Trophoblast cell (in vitro differentiated cells and primary cell): ENCODE measurements around the gene PPAN.

Source experiments
- DNase-seq, 2 donors: peaks; one replicate each; pipeline ENCODE4 v3.0.0-alpha.2; 2016
- H2AFZ ChIP-seq: 2 replicates; pipeline ENCODE4 v1.6.1; 2013; ENCODE audit warnings: low read length, moderate library complexity, mild to moderate bottlenecking; ENCODE audit not compliant: insufficient read depth, poor library complexity
- H2AK5ac ChIP-seq: 2 replicates; pipeline ENCODE4 v1.6.1; 2013; ENCODE audit warnings: mild to moderate bottlenecking, low read length
- H2BK120ac ChIP-seq: 2 replicates; pipeline ENCODE4 v1.6.1; 2013; ENCODE audit warnings: low read length, mild to moderate bottlenecking, moderate library complexity; ENCODE audit not compliant: insufficient read depth, poor library complexity
- H2BK12ac ChIP-seq: 2 replicates; pipeline ENCODE4 v1.6.1; 2013; ENCODE audit warnings: mild to moderate bottlenecking, low read length, moderate library complexity
- H2BK5ac ChIP-seq: 2 replicates; pipeline ENCODE4 v1.6.1; 2013; ENCODE audit warnings: low read length, low read depth, moderate library complexity, mild to moderate bottlenecking; ENCODE audit not compliant: poor library complexity
- H3K14ac ChIP-seq: 2 replicates; pipeline ENCODE4 v1.6.1; 2013; ENCODE audit warnings: mild to moderate bottlenecking, low read length
- H3K18ac ChIP-seq: 2 replicates; pipeline ENCODE4 v1.6.1; 2013; ENCODE audit warnings: mild to moderate bottlenecking, low read length
- H3K23ac ChIP-seq: 2 replicates; pipeline ENCODE4 v1.6.1; 2013; ENCODE audit warnings: low read length
- H3K27ac ChIP-seq: 2 replicates; pipeline ENCODE4 v1.5.1; 2013; ENCODE audit warnings: low read depth, mild to moderate bottlenecking, inconsistent platforms, low read length, moderate library complexity
- H3K27me3 ChIP-seq: 2 replicates; pipeline ENCODE4 v1.6.1; 2013; ENCODE audit warnings: inconsistent platforms, mild to moderate bottlenecking, low read length, moderate library complexity; ENCODE audit not compliant: insufficient read depth
- H3K36me3 ChIP-seq, 2 experiments: 1 replicate in 1 of 2; 2 replicates in 1 of 2; pipeline ENCODE4 v1.6.1; 2013; ENCODE audit warnings: low read length in 2 of 2, mild to moderate bottlenecking in 2 of 2, moderate library complexity in 1 of 2; ENCODE audit not compliant: insufficient read depth in 2 of 2, control insufficient read depth in 1 of 2
- H3K4ac ChIP-seq: 2 replicates; pipeline ENCODE4 v1.6.1; 2013; ENCODE audit warnings: low read depth, mild to moderate bottlenecking, low read length, moderate library complexity
- H3K4me1 ChIP-seq, 2 experiments: 1 replicate in 1 of 2; 2 replicates in 1 of 2; pipeline ENCODE4 v1.6.1; 2013; ENCODE audit warnings: low read length in 2 of 2, mild to moderate bottlenecking in 2 of 2, moderate library complexity in 1 of 2; ENCODE audit not compliant: insufficient read depth in 2 of 2, control insufficient read depth in 1 of 2
- H3K4me2 ChIP-seq: 2 replicates; pipeline ENCODE4 v1.6.1; 2013; ENCODE audit warnings: inconsistent platforms, mild to moderate bottlenecking, low read length, moderate library complexity
- H3K4me3 ChIP-seq: 2 replicates; pipeline ENCODE4 v1.5.1; 2013; ENCODE audit warnings: mild to moderate bottlenecking, low read depth, low read length, inconsistent platforms
- H3K79me1 ChIP-seq: one replicate; pipeline ENCODE4 v1.6.1; 2013; ENCODE audit warnings: low read length
- H3K79me2 ChIP-seq: 2 replicates; pipeline ENCODE4 v1.6.1; 2013; ENCODE audit warnings: low read length, mild to moderate bottlenecking; ENCODE audit not compliant: control insufficient read depth, insufficient read depth, poor library complexity
- H3K9ac ChIP-seq: 2 replicates; pipeline ENCODE4 v1.6.1; 2013; ENCODE audit warnings: mild to moderate bottlenecking, low read length
- H3K9me3 ChIP-seq: 2 replicates; pipeline ENCODE4 v1.6.1; 2013; ENCODE audit warnings: low read depth, mild to moderate bottlenecking, control low read depth, inconsistent platforms, low read length; ENCODE audit not compliant: insufficient read depth
- H4K12ac ChIP-seq: 2 replicates; pipeline ENCODE4 v1.6.1; 2013; ENCODE audit warnings: low read depth, mild to moderate bottlenecking, low read length, moderate library complexity
- H4K8ac ChIP-seq: 2 replicates; pipeline ENCODE4 v1.6.1; 2013; ENCODE audit warnings: low read depth, mild to moderate bottlenecking, low read length, moderate library complexity
- H4K91ac ChIP-seq: one replicate; pipeline ENCODE4 v1.6.1; 2013; ENCODE audit warnings: low read depth, mild to moderate bottlenecking, low read length, moderate library complexity
- WGBS: extraction: QIAGEN DNeasy Blood & Tissue Kit; methylation state at CpG from one replicate; pipeline ENCODE4 v1.1.7; 2013; ENCODE audit warnings: missing lambda C conversion rate; ENCODE audit not compliant: insufficient read length, insufficient coverage; ENCODE audit errors: extremely low coverage; 5-methylcytosine and 5-hydroxymethylcytosine counted together

PPAN gene

DNA sequence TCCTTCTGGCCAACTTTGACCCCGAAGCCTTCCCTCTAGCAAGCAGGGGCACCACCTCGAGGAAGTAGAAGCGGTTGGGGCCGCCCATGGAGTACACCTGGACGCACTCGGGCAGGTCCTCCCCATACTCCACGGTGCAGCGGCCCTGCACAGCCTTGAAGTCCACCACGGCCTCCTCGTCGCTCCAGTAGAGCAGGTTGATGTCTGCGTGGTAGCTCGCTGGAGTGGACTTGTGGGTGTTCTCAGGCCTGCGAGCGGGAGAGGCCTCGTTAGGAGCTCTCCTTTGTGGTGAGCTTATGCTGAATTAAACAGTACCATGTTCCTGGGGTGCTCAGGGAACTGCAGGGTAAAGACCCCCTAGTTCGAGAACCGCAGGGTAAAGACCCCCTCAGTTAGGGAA, 35.8 kb downstream of the PPAN start:
- Histone ChIP-seq H3K18ac (no peak overlapping the region), H3K4me3 (no peak overlapping the region), H3K9ac (no peak overlapping the region), H3K36me3 (peaks cover 90 to 98% of the 10 kb centered on the region in 2 experiments), H4K91ac (no peak overlapping the region), H3K27me3 (no peaks in the 10 kb centered on the region), H3K4me2 (no peak overlapping the region), H2BK12ac (no peak overlapping the region), H4K12ac (no peak overlapping the region), H2AK5ac (no peak overlapping the region), H3K4me1 (no peaks in the 10 kb centered on the region), H3K79me2 (no peaks in the 10 kb centered on the region), H2BK120ac (no peak overlapping the region), H3K79me1 (no peaks in the 10 kb centered on the region), H3K14ac (no peak overlapping the region), H3K9me3 (no peaks in the 10 kb centered on the region), H3K4ac (no peak overlapping the region), H3K23ac (no peak overlapping the region), H2AFZ (no peak overlapping the region), H4K8ac (no peak overlapping the region), H2BK5ac (no peak overlapping the region), H3K27ac (no peak overlapping the region)
- WGBS, result no CpG with 5 or more reads among the region's 18 CpGs
- no peak for DNase-seq

- WGBS, result no CpG with 5 or more reads among the region's 15 CpGs
- H3K9ac ChIP-seq, result no peak overlapping the region
- H3K23ac ChIP-seq, result no peak overlapping the region
- no peaks in the 10 kb centered on the region for H3K79me2 ChIP-seq
- DNase-seq, result no peak
- no peaks in the 10 kb centered on the region for H3K9me3 ChIP-seq
- no peaks in the 10 kb centered on the region for H3K79me1 ChIP-seq
- no peak overlapping the region for H3K14ac ChIP-seq
- no peaks in the 10 kb centered on the region for H3K27me3 ChIP-seq
- no peak overlapping the region for H2BK5ac ChIP-seq
- no peak overlapping the region for H3K4ac ChIP-seq
- H3K27ac ChIP-seq, result no peak overlapping the region
- no peak overlapping the region for H2AK5ac ChIP-seq
- H3K4me3 ChIP-seq, result no peak overlapping the region
- H3K4me1 ChIP-seq, result no peaks in the 10 kb centered on the region
- no peak overlapping the region for H2AFZ ChIP-seq
- no peak overlapping the region for H4K91ac ChIP-seq
- H4K12ac ChIP-seq, result no peak overlapping the region
- H3K36me3 ChIP-seq, result peaks cover 86 to 92% of the 10 kb centered on the region in 2 experiments
- no peak overlapping the region for H3K18ac ChIP-seq
- no peak overlapping the region for H2BK12ac ChIP-seq
- H4K8ac ChIP-seq, result no peak overlapping the region
- no peak overlapping the region for H3K4me2 ChIP-seq
- H2BK120ac ChIP-seq, result no peak overlapping the region
These were observed 36.7 kb downstream of the PPAN start for GRCh38 chr19:10142701-10143375.

DNA sequence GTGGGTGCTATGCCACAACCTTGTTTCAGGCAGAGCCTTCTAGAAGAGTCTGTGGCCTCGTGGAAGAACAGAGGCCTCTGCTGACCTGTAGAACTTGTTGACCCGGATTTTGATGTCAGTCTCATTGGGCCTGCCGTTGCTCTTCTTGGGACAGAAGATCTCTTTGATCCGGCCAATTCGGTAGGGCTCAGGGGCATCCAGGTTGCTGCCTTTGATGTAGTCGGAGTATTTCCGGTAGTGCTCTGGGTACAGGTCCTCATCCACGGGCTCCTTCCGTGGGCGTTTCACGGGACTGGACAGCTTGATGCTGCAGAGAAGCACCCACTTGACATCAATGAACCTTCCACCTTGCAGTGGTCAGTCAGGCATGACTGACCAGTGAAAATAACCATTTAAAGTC, 37.5 kb downstream of the PPAN start:
- Histone ChIP-seq H2BK12ac (no peak overlapping the region), H4K91ac (no peak overlapping the region), H3K9me3 (no peaks in the 10 kb centered on the region), H3K4ac (no peak overlapping the region), H3K18ac (no peak overlapping the region), H2BK120ac (no peak overlapping the region), H3K27me3 (no peaks in the 10 kb centered on the region), H3K27ac (no peak overlapping the region), H4K8ac (no peak overlapping the region), H3K4me3 (no peak overlapping the region), H3K23ac (no peak overlapping the region), H3K79me1 (no peaks in the 10 kb centered on the region), H3K9ac (no peak overlapping the region), H2AFZ (no peak overlapping the region), H3K4me1 (no peaks in the 10 kb centered on the region), H2BK5ac (no peak overlapping the region), H3K14ac (no peak overlapping the region), H3K4me2 (no peak overlapping the region), H4K12ac (no peak overlapping the region), H3K36me3 (peaks cover 81 to 86% of the 10 kb centered on the region in 2 experiments), H3K79me2 (no peaks in the 10 kb centered on the region), H2AK5ac (no peak overlapping the region)
- DNase-seq, result no peak
- WGBS, result no CpG with 5 or more reads among the region's 11 CpGs

DNA sequence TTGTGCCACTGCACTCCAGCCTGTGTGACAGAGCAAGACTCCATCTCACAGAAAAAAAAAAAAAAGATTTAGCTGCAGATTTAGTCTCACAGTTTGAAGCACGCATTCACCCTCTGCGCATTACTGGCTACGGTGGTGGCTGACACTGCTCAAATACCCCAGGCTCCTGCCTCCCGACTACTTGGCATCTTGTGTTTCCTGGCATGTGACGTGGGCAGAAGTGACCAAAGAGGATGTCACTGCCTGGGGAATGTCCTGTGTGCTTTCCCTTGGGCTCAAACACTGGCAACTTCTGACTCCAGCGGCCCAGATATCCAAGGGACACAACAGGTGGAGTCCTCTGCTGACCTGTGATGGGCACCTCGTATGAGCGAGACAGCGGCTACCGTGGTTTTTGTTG, 38.2 kb downstream of the PPAN start:
- Histone ChIP-seq H3K9me3 (no peaks in the 10 kb centered on the region), H3K23ac (no peak overlapping the region), H4K12ac (no peak overlapping the region), H2BK12ac (no peak overlapping the region), H3K27ac (no peak overlapping the region), H2AFZ (no peak overlapping the region), H3K27me3 (no peaks in the 10 kb centered on the region), H3K14ac (no peak overlapping the region), H3K4ac (no peak overlapping the region), H2BK5ac (no peak overlapping the region), H3K4me3 (no peak overlapping the region), H3K79me2 (no peaks in the 10 kb centered on the region), H4K91ac (no peak overlapping the region), H2AK5ac (no peak overlapping the region), H3K79me1 (no peaks in the 10 kb centered on the region), H3K4me1 (no peaks in the 10 kb centered on the region), H4K8ac (no peak overlapping the region), H2BK120ac (no peak overlapping the region), H3K9ac (no peak overlapping the region), H3K4me2 (no peak overlapping the region), H3K18ac (no peak overlapping the region), H3K36me3 (peaks cover 79 to 85% of the 10 kb centered on the region in 2 experiments)
- WGBS, result no CpG with 5 or more reads among the region's 10 CpGs
- DNase-seq, result no peak
